Thoracic aorta (tissue), 2 donors: ENCODE results near the gene CLN3. TPM values are rescaled to one million over a fixed set of nuclear protein-coding genes. Genes with fewer than 3 reads are reported as not detected.

ENCODE experiments used
- ATAC-seq: fragments of 150-250 bp; one replicate; pipeline ENCODE4 v1.8.0; 2017; ENCODE audit warnings: low read depth; ENCODE audit not compliant: insufficient number of reproducible peaks, low FRiP score
- DNase-seq: peaks from one replicate; pipeline ENCODE4 v3.0.0-alpha.2; 2020; ENCODE audit warnings: low spot score
- H3K27ac ChIP-seq, 2 donors: fragments of 200-600 bp; sonication (generic); 1 replicate in 1 of 2; 2 replicates in 1 of 2; pipeline ENCODE4 v1.5.1; 2016; ENCODE audit warnings: mild to moderate bottlenecking in 2 of 2, moderate library complexity in 2 of 2
- H3K27me3 ChIP-seq: fragments of 200-600 bp; sonication (generic); replicated peaks from 2 replicates; pipeline ENCODE4 v1.6.0; 2016; ENCODE audit warnings: mild to moderate bottlenecking; ENCODE audit not compliant: insufficient read depth
- H3K36me3 ChIP-seq: fragments of 200-600 bp; sonication (generic); one replicate; pipeline ENCODE4 v1.5.1; 2016
- H3K4me1 ChIP-seq, 2 donors: fragments of 200-600 bp; sonication (generic); 1 replicate in 1 of 2; 2 replicates in 1 of 2; pipeline versions ENCODE4 v1.5.1 to v1.6.0; 2016; ENCODE audit warnings: low read depth in 2 of 2, mild to moderate bottlenecking in 1 of 2; ENCODE audit not compliant: control insufficient read depth in 1 of 2
- H3K4me3 ChIP-seq: fragments of 200-600 bp; sonication (generic); 2 replicates; pipeline ENCODE4 v1.5.1; 2016; ENCODE audit warnings: mild to moderate bottlenecking
- H3K9me3 ChIP-seq: fragments of 200-600 bp; sonication (generic); 2 replicates; pipeline ENCODE4 v1.5.1; 2016
- CTCF ChIP-seq: fragments of 200-600 bp; sonication (generic); IDR thresholded peaks from one replicate; pipeline ENCODE4 v1.5.1; 2019; ENCODE audit warnings: antibody characterized with exemption
- total RNA-seq, 2 donors: library from RNA; depleted of rRNA; stranded (reverse); fragments of >200 nt; gene quantifications; one replicate each; pipeline versions ENCODE4 v1.1.0 to v1.2.3, GENCODE V29; 2016

The CLN3 gene
- total RNA-seq = 10 to 100 TPM; 16.9 to 25.2 TPM

DNA sequence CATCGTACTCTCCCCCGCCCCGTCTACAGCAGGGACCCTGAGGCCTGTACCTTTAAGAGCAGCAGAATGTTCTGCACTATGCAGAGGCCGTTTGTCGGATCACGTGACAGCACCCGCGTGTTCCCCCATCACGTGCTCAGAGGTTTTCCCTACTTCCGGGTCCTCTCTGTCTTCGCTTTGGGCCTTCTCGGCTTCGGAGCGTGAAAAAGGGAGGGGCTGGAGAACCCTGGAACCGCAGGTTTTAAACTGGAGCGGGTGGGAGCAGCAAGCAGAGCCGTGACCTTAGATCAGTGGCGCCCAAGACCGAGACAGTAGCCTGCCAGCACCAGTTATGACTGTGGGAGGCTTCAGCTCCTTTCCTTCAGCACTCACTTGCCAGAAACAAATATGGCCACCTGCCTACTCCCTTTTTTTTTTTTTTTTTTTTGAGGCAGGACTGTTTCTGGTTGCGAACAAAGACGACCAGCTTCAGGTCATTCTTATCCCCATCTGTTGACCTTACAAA is at the start of gene CLN3:
TSS of gene CLN3 (minus strand) at position 105 of the 505 bp plus-strand sequence. CDS start 315 bp downstream, outside the sequence.
- no peaks in the 10 kb centered on the region for H3K9me3 ChIP-seq

GRCh38 chr16:28540346-28540745 is 48.5 kb upstream of the CLN3 start:
- DNase-seq (no peak), ATAC-seq (no peak)
- peaks cover 18% of the 10 kb centered on the region for H3K36me3 ChIP-seq
- H3K27ac ChIP-seq = no peak overlapping the region
- H3K27me3 ChIP-seq = no peaks in the 10 kb centered on the region
- H3K4me3 ChIP-seq = no peak overlapping the region
- H3K9me3 ChIP-seq = no peaks in the 10 kb centered on the region
- TF ChIP-seq CTCF = no peak
- H3K4me1 ChIP-seq = peaks cover 16 to 36% of the 10 kb centered on the region in 2 donors

More for the DNA sequence above, at the start of gene CLN3:
- Histone ChIP-seq H3K36me3 (peaks cover 17% of the 10 kb centered on the region), H3K27ac (peak within 1 kb of the TSS; percentile 93 to 96), H3K4me1 (peaks cover 7 to 14% of the 10 kb centered on the region in 2 donors), H3K27me3 (no peaks in the 10 kb centered on the region), H3K4me3 (peak within 1 kb of the TSS; percentile 90)
- TF ChIP-seq CTCF = no peak
- ATAC-seq = peak; percentile 93
- peak; percentile 73 for DNase-seq

- no peaks in the 10 kb centered on the region for H3K27me3 ChIP-seq
- peak within 1 kb of the TSS; percentile 79 for H3K4me3 ChIP-seq
- no peak for TF ChIP-seq CTCF
- peak within 1 kb of the TSS; percentile 84 to 88 for H3K27ac ChIP-seq
- DNase-seq = peak; percentile 86
- ATAC-seq = peak; percentile 95
- H3K9me3 ChIP-seq = no peaks in the 10 kb centered on the region
- peaks cover 22% of the 10 kb centered on the region for H3K36me3 ChIP-seq
- peaks cover 24 to 36% of the 10 kb centered on the region in 2 donors for H3K4me1 ChIP-seq
Measured at GRCh38 chr16:28538733-28539596, 47.1 kb upstream of the CLN3 start, which contains the start of gene NUPR1. TSS of gene NUPR1 (minus strand) at chr16:28538974. CDS start at chr16:28538907, 67 bp downstream.

DNA sequence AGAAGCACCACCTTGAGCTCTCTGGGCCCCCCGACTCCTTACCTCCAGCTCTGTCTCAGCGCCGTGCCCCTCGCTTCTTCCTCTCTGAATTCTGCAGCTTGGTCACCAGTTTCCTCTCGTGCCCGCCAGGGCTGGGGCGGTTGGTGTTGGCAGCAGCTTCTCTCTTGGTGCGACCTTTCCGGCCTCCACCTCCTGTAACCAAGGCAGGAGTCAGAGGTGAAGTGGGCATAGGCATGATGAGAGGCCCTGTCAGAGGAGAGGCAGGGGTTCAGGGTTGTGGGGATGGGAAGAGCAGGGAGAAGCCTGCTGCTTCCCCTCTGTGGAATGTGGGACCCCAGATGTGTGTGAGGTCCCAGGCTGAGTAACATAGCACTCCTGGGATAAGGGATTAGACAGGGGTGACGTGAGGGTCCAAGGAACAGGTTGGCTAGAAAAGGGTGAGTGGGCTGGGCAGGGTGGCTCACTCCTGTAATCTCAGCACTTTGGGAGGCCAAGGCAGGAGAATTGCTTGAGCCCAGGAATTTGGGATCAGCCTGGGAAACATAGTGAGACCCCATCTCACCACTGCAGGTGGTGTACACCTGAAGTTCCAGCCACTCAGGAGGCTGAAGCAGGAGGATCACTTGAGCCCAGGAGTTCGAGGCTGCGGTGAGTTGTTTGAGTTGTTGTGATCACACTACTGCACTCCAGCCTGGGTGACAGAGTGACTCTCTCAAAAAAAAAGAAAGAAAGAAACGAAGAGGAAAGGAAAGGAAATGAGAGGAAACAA is 46.3 kb upstream of the CLN3 start:
- peaks cover 22% of the 10 kb centered on the region for H3K36me3 ChIP-seq
- H3K4me3 ChIP-seq = peak overlapping the region; percentile 79
- ATAC-seq (no peak), DNase-seq (no peak)
- no peaks in the 10 kb centered on the region for H3K9me3 ChIP-seq
- no peak for TF ChIP-seq CTCF
- H3K4me1 ChIP-seq = peaks cover 24 to 39% of the 10 kb centered on the region in 2 donors
- peak overlapping the region; percentile 84 to 88 for H3K27ac ChIP-seq
- H3K27me3 ChIP-seq = no peaks in the 10 kb centered on the region

GRCh38 chr16:28537076-28537475 is 45.2 kb upstream of the CLN3 start:
- Histone ChIP-seq H3K4me1 (peaks cover 28 to 48% of the 10 kb centered on the region in 2 donors), H3K4me3 (peak overlapping the region; percentile 79), H3K27me3 (no peaks in the 10 kb centered on the region), H3K36me3 (peaks cover 22% of the 10 kb centered on the region), H3K9me3 (no peaks in the 10 kb centered on the region), H3K27ac (peak overlapping the region; percentile 84 to 88)
- no peak for TF ChIP-seq CTCF
- ATAC-seq (no peak), DNase-seq (no peak)
